B cell (primary cell): ENCODE measurements around the gene TRIO.

Source experiments
- CTCF ChIP-seq: fragments of 200-600 bp; IDR thresholded peaks from one replicate; pipeline ENCODE4 v1.8.0; 2022; ENCODE audit warnings: antibody characterized with exemption, mild to moderate bottlenecking
- EZH2 ChIP-seq: IDR thresholded peaks from 2 replicates; pipeline ENCODE4 v1.6.1; 2012; ENCODE audit warnings: borderline replicate concordance, low read depth, mild to moderate bottlenecking, moderate library complexity, low read length; ENCODE audit not compliant: insufficient read depth, poor library complexity, severe bottlenecking

DNA sequence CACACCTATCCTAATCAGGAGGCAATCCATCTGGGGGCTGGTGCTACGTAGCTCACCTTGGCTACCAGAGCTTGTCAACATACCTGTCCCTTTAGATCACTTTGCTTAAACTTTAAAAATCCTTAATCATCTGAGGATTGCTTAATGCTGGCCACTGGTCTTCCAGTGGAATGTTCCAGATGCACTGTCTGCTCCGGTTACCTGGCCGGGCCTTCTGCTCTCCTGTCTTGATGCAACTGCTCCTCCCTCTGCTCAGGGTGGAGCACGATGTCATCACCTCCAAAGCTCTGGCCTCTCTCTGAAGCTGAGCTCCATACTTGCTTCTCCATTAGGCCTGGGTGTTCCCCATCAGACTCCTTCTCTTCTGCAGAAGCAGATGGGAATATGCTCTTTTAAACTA, 331.9 kb downstream of the TRIO start:
- TF ChIP-seq CTCF: no peak
- no peak for TF ChIP-seq EZH2
